ENCODE results near the gene TJP3.
"Not testable (repeated sequence)": the region's sequence is repeated elsewhere in the genome, so short reads cannot be mapped to it uniquely, and the experiment has no call there.

Gene TJP3

GRCh38 chr19:3746371-3747056 is 38.3 kb downstream of the TJP3 start:
- DNase-seq, result no peak

DNA sequence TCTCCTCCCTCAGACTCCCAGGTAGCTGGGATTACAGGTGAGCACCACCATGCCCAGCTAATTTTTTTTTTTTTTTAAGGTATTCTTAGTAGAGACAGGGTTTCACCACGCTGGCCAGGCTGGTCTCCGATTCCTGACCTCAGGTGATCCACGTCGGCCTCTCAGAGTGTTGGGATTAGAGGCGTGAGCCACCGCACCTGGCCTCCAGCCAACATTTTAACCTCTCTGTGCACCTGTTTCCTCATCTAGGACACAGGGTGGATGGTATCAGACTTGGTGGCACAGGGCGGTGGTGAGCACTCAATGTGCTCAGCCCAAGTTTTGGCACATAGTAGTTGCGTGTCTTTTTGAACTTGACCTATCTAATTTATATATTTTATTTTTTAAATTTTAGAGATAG is 40.8 kb downstream of the TJP3 start:
- DNase-seq, result no peak

DNA sequence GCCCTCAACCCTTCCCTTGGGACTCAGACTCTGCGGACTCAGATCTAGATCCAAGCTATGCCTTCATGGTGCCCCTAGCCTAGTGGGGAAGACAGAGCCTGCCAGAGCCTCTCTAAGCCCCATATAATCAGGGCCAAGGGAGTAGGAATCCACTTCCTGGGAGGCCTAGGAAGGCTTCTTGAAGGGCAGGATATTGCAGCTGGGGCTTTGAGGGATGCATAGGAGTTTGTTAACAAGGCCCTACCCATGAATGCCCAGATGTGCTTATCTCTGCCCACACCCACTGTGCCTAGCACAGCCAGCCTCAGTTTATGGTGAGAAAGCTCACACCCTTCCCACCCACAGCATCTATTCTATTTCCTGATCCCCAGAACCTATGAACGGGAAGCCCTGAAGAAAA is 42.0 kb downstream of the TJP3 start:
- no peak for DNase-seq

GRCh38 chr19:3751236-3751635 is 43.1 kb downstream of the TJP3 start:
- DNase-seq, result no peak

- no peak for DNase-seq
These were observed 44.3 kb downstream of the TJP3 start for GRCh38 chr19:3752492-3752891.

DNA sequence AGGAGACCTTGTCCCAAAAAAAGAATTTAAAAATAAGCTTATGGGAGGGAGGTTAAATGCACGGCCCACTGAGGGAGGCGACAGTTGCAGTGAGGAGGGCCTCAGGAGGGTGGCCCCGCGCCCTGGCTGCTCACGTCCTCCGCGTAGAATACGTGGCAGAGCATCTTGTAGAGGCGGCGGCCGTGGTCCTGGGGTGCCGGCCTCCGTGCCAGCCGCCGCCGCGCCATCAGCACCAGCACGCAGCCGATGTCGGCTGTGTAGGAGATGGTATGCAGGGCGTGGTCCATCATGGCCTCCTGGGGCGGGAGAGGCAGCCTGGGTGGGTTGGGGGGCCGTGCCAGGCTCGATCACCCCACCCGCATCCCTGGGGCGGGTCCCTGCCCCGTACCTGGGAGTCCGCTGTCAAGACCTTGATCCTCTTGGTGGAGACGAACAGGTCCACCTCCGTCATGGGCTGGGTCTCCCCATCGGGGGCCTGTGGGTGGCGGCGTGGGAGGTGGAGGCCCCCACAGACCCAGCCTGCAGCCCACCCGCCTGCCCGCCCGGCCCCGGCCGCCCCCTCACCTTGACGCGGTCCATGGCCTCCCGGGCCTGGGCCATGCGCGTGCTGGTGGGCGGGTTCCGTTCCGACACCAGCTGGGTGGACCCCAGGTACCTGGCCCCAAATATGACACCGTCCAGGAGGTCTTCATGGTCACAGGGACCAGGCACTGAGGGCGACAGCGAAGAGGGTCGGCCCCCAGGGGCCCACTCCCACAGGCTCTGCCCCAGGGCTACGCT is 45.6 kb downstream of the TJP3 start:
- DNase-seq, result no peak

DNA sequence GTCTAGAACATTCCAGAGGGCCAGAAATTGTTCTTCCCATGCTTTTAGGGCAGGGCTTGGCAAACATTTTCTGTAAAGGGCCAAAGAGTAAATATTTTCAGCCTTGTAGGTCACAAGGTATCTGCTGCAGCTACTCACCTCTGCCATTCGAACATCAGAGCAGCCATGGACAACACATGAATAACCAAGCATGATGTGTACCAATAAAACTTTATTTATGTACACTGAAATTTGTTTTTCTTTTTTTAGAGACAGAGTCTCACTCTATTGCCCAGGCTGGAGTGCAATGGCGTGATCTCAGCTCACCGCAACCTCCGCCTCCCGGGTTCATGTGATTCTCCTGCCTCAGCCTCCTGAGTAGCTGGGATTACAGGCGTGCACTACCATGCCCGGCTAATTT is 49.5 kb downstream of the TJP3 start:
- not testable (repeated sequence) for DNase-seq

GRCh38 chr19:3758297-3758696 is 50.1 kb downstream of the TJP3 start:
- not testable (repeated sequence) for DNase-seq

GRCh38 chr19:3759482-3760254 is 51.5 kb downstream of the TJP3 start:
- no peak for DNase-seq

DNA sequence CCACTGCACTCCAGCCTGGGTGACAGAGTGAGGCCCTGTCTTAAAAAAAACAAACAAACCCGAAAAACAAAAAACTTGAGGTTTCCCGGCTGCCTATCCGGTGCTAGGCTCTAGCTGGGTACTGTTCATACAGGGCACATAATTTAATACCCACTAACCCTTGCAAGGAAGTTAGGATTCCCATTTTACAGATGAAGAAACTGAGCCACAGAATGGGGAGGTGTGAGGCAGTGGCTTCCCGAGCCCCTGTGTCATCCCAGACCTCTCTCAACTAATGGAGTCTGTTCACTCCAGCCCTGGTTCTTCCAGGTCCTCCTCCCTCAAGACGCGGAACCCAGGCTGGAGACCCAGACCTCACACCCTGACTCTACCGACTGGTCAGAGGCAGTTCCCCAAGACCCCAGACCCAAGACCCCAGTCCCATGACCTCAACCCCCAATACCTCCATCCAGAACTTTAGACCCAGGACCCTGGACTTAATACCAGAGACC is 52.7 kb downstream of the TJP3 start:
- no peak for DNase-seq

GRCh38 chr19:3761382-3762129 is 53.4 kb downstream of the TJP3 start, which contains the start of gene APBA3:
Gene APBA3, minus strand, starts transcription at chr19:3761692. Its CDS starts 1,428 bp downstream, at chr19:3760264.
- peak; percentile 95 for DNase-seq

DNA sequence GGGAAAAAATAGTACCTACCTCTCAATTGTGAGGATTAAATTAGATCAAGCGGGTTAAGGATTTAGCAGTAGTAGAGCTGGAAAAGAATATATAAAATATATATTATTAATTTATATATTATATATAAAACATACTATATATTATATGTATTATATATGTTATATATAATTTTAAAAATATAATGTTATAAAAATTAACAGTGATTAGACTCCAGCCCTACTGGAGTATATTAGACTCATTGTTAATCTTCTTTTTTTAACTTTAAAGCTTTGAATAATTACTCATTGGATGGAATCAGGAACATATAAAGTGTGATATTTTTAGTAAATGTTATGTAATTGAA is 53.9 kb downstream of the TJP3 start:
- DNase-seq, result no peak

- DNase-seq, result peak; percentile 97
These were observed 54.6 kb downstream of the TJP3 start, which contains the start of gene MRPL54 for GRCh38 chr19:3762501-3763459. Gene MRPL54, plus strand, starts transcription at chr19:3762682. Its CDS starts 19 bp downstream, at chr19:3762701.

DNA sequence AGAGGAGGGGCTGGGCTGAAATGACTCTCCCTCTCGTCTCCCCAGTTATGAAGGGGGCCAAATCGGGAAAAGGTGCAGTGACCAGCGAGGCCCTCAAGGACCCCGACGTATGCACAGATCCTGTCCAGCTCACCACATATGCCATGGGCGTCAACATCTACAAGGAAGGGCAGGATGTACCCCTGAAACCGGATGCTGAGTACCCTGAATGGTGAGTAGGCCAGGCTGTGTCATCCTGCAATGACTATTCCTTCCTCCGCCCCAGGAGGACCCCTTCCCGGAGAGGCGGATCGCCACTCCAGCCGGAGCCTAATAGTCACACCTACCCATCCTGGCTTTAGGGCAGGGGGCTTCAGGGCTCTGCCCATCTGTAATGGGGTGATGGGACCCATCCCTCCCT is 56.9 kb downstream of the TJP3 start:
- DNase-seq, result no peak

DNA sequence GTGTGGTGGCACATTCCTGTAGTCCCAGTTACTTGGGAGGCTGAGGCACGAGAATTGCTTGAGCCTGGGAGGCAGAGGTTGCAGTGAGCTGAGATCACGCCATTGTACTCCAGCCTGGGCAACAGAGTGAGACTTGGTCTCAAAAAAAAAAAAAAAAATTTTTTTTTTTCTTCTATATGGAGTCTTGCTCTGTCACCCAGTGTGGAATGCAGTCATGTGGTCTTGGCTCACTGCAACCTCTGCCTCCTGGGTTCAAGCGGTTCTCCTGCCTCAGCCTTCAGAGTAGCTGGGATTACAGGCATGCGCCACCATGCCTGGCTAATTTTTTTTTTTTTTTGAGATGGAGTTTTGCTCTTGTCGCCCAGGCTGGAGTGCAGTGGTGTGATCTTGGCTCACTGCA is 57.6 kb downstream of the TJP3 start:
- DNase-seq, result not testable (repeated sequence)

GRCh38 chr19:3766520-3766919 is 58.3 kb downstream of the TJP3 start:
- no peak for DNase-seq

- no peak for DNase-seq
These were observed 58.9 kb downstream of the TJP3 start for GRCh38 chr19:3767050-3767449.

- no peak for DNase-seq
These were observed 60.0 kb downstream of the TJP3 start for GRCh38 chr19:3768015-3768747.

GRCh38 chr19:3768748-3769099 is 60.5 kb downstream of the TJP3 start:
- DNase-seq, result no peak

GRCh38 chr19:3769494-3769893 is 61.3 kb downstream of the TJP3 start:
- DNase-seq, result no peak

Measured in T-helper 9 cell (primary cell).